Ectodermal cell (in vitro differentiated cells): ENCODE data around the gene TFDP1.

Experiments used
- H3K27ac ChIP-seq: 2 replicates; pipeline ENCODE4 v1.7.0; 2013; ENCODE audit warnings: mild to moderate bottlenecking, low read depth, low read length; ENCODE audit not compliant: insufficient read depth, poor library complexity, severe bottlenecking
- H3K27me3 ChIP-seq: 2 replicates; pipeline ENCODE4 v1.7.0; 2013; ENCODE audit warnings: mild to moderate bottlenecking, low read length; ENCODE audit not compliant: insufficient read depth, control insufficient read depth, poor library complexity, severe bottlenecking
- H3K36me3 ChIP-seq: one replicate; pipeline ENCODE4 v1.7.0; 2013; ENCODE audit warnings: low read length; ENCODE audit not compliant: control insufficient read depth, insufficient read depth
- H3K4me1 ChIP-seq: one replicate; pipeline ENCODE4 v1.7.0; 2013; ENCODE audit warnings: low read length; ENCODE audit not compliant: control insufficient read depth, insufficient read depth
- H3K4me3 ChIP-seq: 2 replicates; pipeline ENCODE4 v1.7.0; 2013; ENCODE audit warnings: low read depth, low read length, control low read depth; ENCODE audit not compliant: insufficient read depth
- H3K9me3 ChIP-seq: 2 replicates; pipeline ENCODE4 v1.7.0; 2013; ENCODE audit warnings: mild to moderate bottlenecking, low read length, moderate library complexity; ENCODE audit not compliant: control insufficient read depth
- WGBS, 2 experiments: methylation state at CpG; one replicate each; pipeline ENCODE4 v1.1.7; 2013; ENCODE audit warnings: missing lambda C conversion rate in 2 of 2; 5-methylcytosine and 5-hydroxymethylcytosine counted together

TFDP1 gene

DNA sequence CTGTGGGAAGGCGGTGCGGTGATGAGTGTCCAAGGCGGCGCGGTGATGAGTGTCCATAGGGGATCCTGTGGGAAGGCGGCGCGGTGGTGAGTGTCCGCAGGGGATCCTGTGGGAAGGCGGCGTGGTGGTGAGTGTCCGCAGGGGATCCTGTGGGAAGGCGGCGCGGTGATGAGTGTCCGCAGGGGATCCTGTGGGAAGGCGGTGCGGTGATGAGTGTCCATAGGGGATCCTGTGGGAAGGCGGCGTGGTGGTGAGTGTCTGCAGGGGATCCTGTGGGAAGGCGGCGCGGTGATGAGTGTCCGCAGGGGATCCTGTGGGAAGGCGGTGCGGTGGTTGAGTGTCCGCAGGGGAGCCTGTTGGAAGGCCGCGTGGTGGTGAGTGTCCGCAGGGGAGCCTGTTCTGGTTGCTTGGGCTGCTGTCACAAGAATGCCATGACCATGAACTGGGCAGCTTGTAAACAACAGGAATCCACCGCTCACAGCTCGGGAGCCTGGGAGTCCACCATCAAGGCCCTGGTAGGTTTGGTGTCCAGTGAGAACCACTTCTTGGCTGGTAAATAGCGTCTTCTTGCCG lies 21.4 kb downstream of the TFDP1 start:
- H3K27ac ChIP-seq: no peak overlapping the region
- peaks cover 12% of the 10 kb centered on the region for H3K4me1 ChIP-seq
- H3K36me3 ChIP-seq: no peaks in the 10 kb centered on the region
- 96% methylated on average over 34 of the region's 34 CpGs for WGBS, 2 experiments
- no peaks in the 10 kb centered on the region for H3K9me3 ChIP-seq
- no peaks in the 10 kb centered on the region for H3K27me3 ChIP-seq
- H3K4me3 ChIP-seq: no peak overlapping the region

DNA sequence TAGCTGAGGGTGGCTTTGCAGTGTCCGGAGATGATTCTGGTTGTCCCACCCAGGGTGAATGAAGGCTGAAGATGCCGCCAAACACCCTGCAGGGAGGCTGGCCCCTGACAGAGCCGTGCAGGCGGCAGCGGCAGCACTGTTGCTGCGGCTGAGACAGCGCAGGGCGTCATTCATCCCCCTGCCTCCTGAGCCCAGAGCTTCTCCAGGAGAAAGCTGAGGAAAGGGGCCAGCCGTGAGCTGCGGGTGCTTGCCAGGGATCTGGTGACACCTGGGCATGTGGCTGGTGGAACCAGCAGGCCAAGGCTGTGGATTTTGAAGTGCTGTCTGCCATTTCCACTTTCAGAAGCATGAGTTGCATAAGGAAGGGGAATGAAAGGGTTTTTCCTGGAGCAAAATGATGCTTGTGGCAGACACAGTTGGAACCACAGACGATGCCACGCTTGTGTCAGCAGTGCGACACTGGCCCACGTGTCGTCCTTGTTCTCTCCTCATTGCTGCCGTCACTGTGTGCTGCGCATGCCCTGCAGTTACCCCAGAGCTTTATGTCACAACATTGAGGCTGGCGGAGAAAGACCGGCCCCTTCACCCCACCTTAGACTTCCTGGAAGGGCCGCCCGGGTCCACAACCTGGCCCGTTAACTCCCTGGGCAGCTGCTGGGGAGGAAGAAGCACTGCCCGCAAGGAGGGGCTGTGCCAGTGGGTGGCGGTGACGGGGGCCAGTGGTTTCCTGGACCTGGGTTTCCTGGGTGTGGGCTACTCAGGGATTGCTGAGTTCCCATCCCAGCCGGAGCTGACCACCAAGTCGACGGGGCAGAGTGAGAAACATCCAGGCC lies 22.7 kb downstream of the TFDP1 start:
- WGBS, 2 experiments: 93 to 94% methylated on average over 28 of the region's 28 CpGs
- H3K27me3 ChIP-seq: no peaks in the 10 kb centered on the region
- H3K4me1 ChIP-seq: peaks cover 4% of the 10 kb centered on the region
- H3K27ac ChIP-seq: no peak overlapping the region
- H3K9me3 ChIP-seq: no peaks in the 10 kb centered on the region
- H3K36me3 ChIP-seq: peaks cover 10% of the 10 kb centered on the region
- H3K4me3 ChIP-seq: no peak overlapping the region

- Histone ChIP-seq H3K27ac (no peak overlapping the region), H3K4me1 (no peaks in the 10 kb centered on the region), H3K9me3 (no peaks in the 10 kb centered on the region), H3K27me3 (no peaks in the 10 kb centered on the region), H3K36me3 (peaks cover 10% of the 10 kb centered on the region), H3K4me3 (no peak overlapping the region)
- 95 to 96% methylated on average over 25 of the region's 25 CpGs for WGBS, 2 experiments
Measured at GRCh38 chr13:113607889-113608635, 23.5 kb downstream of the TFDP1 start.

DNA sequence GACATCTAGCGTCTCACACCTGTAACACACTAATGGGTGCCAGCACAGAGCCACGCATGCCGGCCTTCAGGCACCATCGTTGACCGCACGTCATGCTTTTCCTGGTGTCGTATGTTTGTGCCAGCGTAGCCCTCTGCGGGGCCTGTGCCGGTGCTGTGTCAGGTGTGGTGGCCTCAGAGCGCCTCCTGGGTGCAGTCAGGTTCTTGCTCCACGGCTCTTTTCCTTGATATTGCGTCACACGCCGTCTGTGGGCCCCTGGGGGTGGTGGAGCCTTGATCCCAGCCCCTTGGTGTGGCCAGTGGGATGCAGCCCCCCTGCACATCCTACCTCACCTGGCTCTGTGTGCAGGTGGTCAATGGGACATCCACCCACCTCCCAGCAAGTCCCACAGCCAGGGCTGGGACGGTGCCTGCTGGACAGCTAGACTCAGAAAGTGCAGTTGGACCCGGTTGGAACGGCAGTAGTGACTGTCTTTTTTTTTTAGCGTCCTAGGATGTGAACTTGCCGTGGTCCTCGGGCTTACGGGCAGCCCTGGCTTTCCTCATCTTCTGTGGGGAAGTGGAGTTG lies 24.5 kb downstream of the TFDP1 start:
- no peaks in the 10 kb centered on the region for H3K27me3 ChIP-seq
- H3K27ac ChIP-seq: no peak overlapping the region
- H3K36me3 ChIP-seq: peaks cover 10% of the 10 kb centered on the region
- H3K4me3 ChIP-seq: no peak overlapping the region
- WGBS, 2 experiments: 95 to 96% methylated on average over 22 of the region's 22 CpGs
- no peaks in the 10 kb centered on the region for H3K4me1 ChIP-seq
- H3K9me3 ChIP-seq: no peaks in the 10 kb centered on the region

DNA sequence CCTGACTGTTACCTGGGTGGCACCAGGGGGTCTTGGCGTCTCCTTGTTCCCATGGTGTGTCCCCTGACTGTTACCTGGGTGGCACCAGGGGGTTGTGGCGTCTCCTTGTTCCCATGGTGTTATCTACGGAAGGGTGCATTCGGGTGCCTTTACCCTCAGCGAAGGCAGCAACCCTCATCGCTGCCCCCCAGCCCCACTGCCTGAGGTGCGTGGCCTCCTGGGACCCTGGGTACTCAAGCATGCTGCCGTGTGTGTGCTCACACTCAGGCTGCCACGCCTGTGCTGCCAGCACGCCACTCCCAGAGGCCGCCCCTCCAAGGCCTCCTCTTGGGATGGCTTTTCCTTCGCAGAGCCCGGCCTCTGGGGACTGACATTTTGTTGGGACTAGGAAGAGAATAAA lies 25.1 kb downstream of the TFDP1 start:
- H3K4me3 ChIP-seq: no peak overlapping the region

GRCh38 chr13:113610266-113610665 lies 25.7 kb downstream of the TFDP1 start:
- Histone ChIP-seq H3K36me3 (peaks cover 10% of the 10 kb centered on the region), H3K4me3 (no peak overlapping the region), H3K4me1 (no peaks in the 10 kb centered on the region)

More for the DNA sequence above, 25.1 kb downstream of the TFDP1 start:
- Histone ChIP-seq H3K9me3 (no peaks in the 10 kb centered on the region), H3K36me3 (peaks cover 10% of the 10 kb centered on the region), H3K4me1 (no peaks in the 10 kb centered on the region), H3K27ac (no peak overlapping the region), H3K27me3 (no peaks in the 10 kb centered on the region)
- WGBS, 2 experiments: 95 to 96% methylated on average over 13 of the region's 13 CpGs

GRCh38 chr13:113611996-113612395 lies 27.4 kb downstream of the TFDP1 start:
- Histone ChIP-seq H3K4me1 (peaks cover 10% of the 10 kb centered on the region), H3K27me3 (no peaks in the 10 kb centered on the region), H3K36me3 (peaks cover 10% of the 10 kb centered on the region), H3K4me3 (no peak overlapping the region), H3K9me3 (no peaks in the 10 kb centered on the region), H3K27ac (no peak overlapping the region)
- whole genome bisulfite sequencing, 2 experiments: 94 to 95% methylated on average over 5 of the region's 5 CpGs

More at GRCh38 chr13:113610266-113610665, 25.7 kb downstream of the TFDP1 start:
- Histone ChIP-seq H3K27ac (no peak overlapping the region), H3K9me3 (no peaks in the 10 kb centered on the region), H3K27me3 (no peaks in the 10 kb centered on the region)
- WGBS, 2 experiments: 95% methylated on average over 19 of the region's 19 CpGs

GRCh38 chr13:113612607-113613006 lies 28.1 kb downstream of the TFDP1 start:
- Histone ChIP-seq H3K4me1 (peaks cover 14% of the 10 kb centered on the region), H3K36me3 (peaks cover 10% of the 10 kb centered on the region), H3K27ac (no peak overlapping the region), H3K9me3 (no peaks in the 10 kb centered on the region), H3K4me3 (no peak overlapping the region), H3K27me3 (no peaks in the 10 kb centered on the region)
- WGBS, 2 experiments: 95% methylated on average over 10 of the region's 10 CpGs

GRCh38 chr13:113613789-113614379 lies 29.3 kb downstream of the TFDP1 start:
- no peak overlapping the region for H3K4me3 ChIP-seq
- H3K27me3 ChIP-seq: no peaks in the 10 kb centered on the region
- no peaks in the 10 kb centered on the region for H3K9me3 ChIP-seq
- peaks cover 14% of the 10 kb centered on the region for H3K4me1 ChIP-seq
- WGBS, 2 experiments: 93 to 96% methylated on average over 16 of the region's 16 CpGs
- H3K27ac ChIP-seq: no peak overlapping the region
- H3K36me3 ChIP-seq: peaks cover 10% of the 10 kb centered on the region
